ENCODE measurements around the gene KIAA0040. TPM values are rescaled to one million over a fixed set of nuclear protein-coding genes. Genes with fewer than 3 reads are reported as not detected.

KIAA0040 gene
- total and polyA plus RNA-seq, 12 donors = 6.3 to 37.2 (median 11.1) TPM

DNA sequence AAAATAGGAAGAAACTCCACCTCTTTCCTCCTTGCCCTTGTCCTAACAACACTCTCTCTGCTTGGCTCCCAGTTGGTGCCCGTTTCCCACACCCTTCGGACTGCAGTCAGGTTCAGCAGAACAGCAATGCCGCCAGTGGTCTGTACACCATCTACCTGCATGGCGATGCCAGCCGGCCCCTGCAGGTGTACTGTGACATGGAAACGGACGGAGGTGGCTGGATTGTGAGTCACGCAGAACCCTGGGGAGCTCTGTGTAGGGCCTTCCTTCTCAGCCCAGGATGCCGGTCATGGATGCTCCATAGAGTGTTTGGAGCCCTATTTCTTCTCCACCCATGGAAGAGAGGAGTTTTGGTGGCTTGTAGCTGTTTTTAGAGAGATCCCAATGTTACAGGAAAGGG is 64.1 kb downstream of the KIAA0040 start:
- Histone ChIP-seq H3K27me3 (no peaks in the 10 kb centered on the region), H3K36me3 (no peaks in the 10 kb centered on the region), H3K9me3 (no peaks in the 10 kb centered on the region), H3K27ac (peak overlapping the region in 5 of 10 donors; percentile 8 to 79 (median 30)), H3K4me3 (no peak overlapping the region), H3K4me1 (peaks cover 2 to 74% (median 47%) of the 10 kb centered on the region in 9 donors)
- ATAC-seq = no peak
- intact Hi-C loops (cut with DNase I) = loop anchor here in 4 of 10 donors (5.0 kb wide), 1 partner anchor 96 kb away; no protein-coding TSS in a partner anchor
- TF ChIP-seq, protein P1, sequence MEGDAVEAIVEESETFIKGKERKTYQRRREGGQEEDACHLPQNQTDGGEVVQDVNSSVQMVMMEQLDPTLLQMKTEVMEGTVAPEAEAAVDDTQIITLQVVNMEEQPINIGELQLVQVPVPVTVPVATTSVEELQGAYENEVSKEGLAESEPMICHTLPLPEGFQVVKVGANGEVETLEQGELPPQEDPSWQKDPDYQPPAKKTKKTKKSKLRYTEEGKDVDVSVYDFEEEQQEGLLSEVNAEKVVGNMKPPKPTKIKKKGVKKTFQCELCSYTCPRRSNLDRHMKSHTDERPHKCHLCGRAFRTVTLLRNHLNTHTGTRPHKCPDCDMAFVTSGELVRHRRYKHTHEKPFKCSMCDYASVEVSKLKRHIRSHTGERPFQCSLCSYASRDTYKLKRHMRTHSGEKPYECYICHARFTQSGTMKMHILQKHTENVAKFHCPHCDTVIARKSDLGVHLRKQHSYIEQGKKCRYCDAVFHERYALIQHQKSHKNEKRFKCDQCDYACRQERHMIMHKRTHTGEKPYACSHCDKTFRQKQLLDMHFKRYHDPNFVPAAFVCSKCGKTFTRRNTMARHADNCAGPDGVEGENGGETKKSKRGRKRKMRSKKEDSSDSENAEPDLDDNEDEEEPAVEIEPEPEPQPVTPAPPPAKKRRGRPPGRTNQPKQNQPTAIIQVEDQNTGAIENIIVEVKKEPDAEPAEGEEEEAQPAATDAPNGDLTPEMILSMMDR (IDR thresholded peaks at IDR 0.05) = no peak
- DNase-seq = no peak
- WGBS, 2 donors = 86 to 94% methylated on average over 9 of the region's 9 CpGs

- H3K9me3 ChIP-seq = no peaks in the 10 kb centered on the region
- no peak overlapping the region for H3K4me3 ChIP-seq
- ATAC-seq (no peak), DNase-seq (no peak)
- H3K4me1 ChIP-seq = peaks cover 0 to 69% (median 44%) of the 10 kb centered on the region in 9 donors
- no peaks in the 10 kb centered on the region for H3K27me3 ChIP-seq
- WGBS, 2 donors = 85 to 92% methylated on average over 6 of the region's 6 CpGs
- TF ChIP-seq, protein P1 (IDR thresholded peaks at IDR 0.05) = no peak
- intact Hi-C loops (cut with DNase I) = loop anchor here in 5 of 10 donors (2.0 to 5.0 kb wide), 2 partner anchors 95 to 97 kb away; no protein-coding TSS in a partner anchor
- H3K27ac ChIP-seq = peak overlapping the region in 2 of 10 donors; percentile 75 to 79
- H3K36me3 ChIP-seq = no peaks in the 10 kb centered on the region
These were observed 65.0 kb downstream of the KIAA0040 start for GRCh38 chr1:175127565-175127964.

GRCh38 chr1:175126347-175126746 is 66.2 kb downstream of the KIAA0040 start:
- intact Hi-C loops (cut with DNase I) = loop anchor here in 5 of 10 donors (2.0 to 5.0 kb wide), 2 partner anchors 94 to 96 kb away; no protein-coding TSS in a partner anchor
- H3K4me1 ChIP-seq = peaks cover 0 to 59% (median 37%) of the 10 kb centered on the region in 9 donors
- no peaks in the 10 kb centered on the region for H3K36me3 ChIP-seq
- no peak for DNase-seq
- peak overlapping the region in 2 of 10 donors; percentile 1 to 36 for H3K27ac ChIP-seq
- ATAC-seq = no peak
- no peaks in the 10 kb centered on the region for H3K27me3 ChIP-seq
- TF ChIP-seq, protein P1 (IDR thresholded peaks at IDR 0.05) = no peak
- no peaks in the 10 kb centered on the region for H3K9me3 ChIP-seq
- WGBS, 2 donors = 57 to 64% methylated on average over 4 of the region's 4 CpGs
- no peak overlapping the region for H3K4me3 ChIP-seq

DNA sequence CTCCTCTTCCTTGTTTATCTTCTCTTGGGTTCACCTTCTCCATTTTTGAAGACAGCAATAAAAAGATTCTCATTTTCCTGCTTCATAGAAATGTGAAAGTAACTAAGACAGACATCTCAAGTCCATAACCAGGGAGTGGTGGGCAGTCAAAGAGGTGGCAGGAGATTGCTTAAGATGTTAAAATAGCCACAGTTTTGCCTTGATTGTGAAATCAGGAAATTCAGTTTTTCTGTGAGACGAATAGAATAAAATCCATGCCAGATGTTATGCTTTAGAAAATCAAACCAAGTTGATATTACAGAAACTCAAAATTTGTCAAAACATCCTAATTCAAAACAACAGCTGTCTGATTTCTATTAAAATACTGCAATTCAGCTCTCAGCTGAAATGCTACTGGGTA is 67.7 kb downstream of the KIAA0040 start:
- peak overlapping the region in 5 of 10 donors; percentile 1 to 56 (median 31) for H3K27ac ChIP-seq
- peaks cover 0 to 44% (median 24%) of the 10 kb centered on the region in 9 donors for H3K4me1 ChIP-seq
- TF ChIP-seq, protein P1 (IDR thresholded peaks at IDR 0.05) = no peak
- no peaks in the 10 kb centered on the region for H3K36me3 ChIP-seq
- WGBS, 2 donors = 43 to 64% methylated on average over 1 of the region's 1 CpG
- peak overlapping the region in 2 of 10 donors; percentile 5 to 7 for H3K4me3 ChIP-seq
- DNase-seq = no peak
- ATAC-seq = no peak
- intact Hi-C loops (cut with DNase I) = loop anchor here in 9 of 10 donors (1.0 to 5.0 kb wide), 4 partner anchors 93 to 96 kb away; no protein-coding TSS in a partner anchor
- H3K27me3 ChIP-seq = no peaks in the 10 kb centered on the region
- H3K9me3 ChIP-seq = no peaks in the 10 kb centered on the region

Data from heart right ventricle (tissue), 16 donors.